Activated CD4-positive, alpha-beta T cell treated with anti-CD3 and anti-CD28 coated beads, Interleukin-2, amount 10 ng/mL, durations not matched to agents 24 days and 14 days (primary cell): ENCODE data around the gene PERM1. TPM values are rescaled to one million over a fixed set of nuclear protein-coding genes. Genes with fewer than 3 reads are reported as not detected.

Experiments used
- DNase-seq: peaks from one replicate; pipeline ENCODE4 v3.0.0; 2022
- H3K27ac Mint-ChIP-seq: one replicate; pipeline ENCODE4 v1.8.0; 2022; ENCODE audit warnings: mild to moderate bottlenecking, mixed read lengths
- H3K27me3 Mint-ChIP-seq: one replicate; pipeline ENCODE4 v1.8.0; 2022; ENCODE audit warnings: mixed read lengths
- H3K36me3 Mint-ChIP-seq: one replicate; pipeline ENCODE4 v1.8.0; 2022; ENCODE audit warnings: low read depth, mild to moderate bottlenecking, mixed read lengths
- H3K4me1 Mint-ChIP-seq: one replicate; pipeline ENCODE4 v1.8.0; 2021; ENCODE audit warnings: mixed read lengths
- H3K4me3 Mint-ChIP-seq: one replicate; pipeline ENCODE4 v1.8.0; 2022; ENCODE audit warnings: mild to moderate bottlenecking, moderate library complexity, mixed read lengths
- H3K9me3 Mint-ChIP-seq: one replicate; pipeline ENCODE4 v1.8.0; 2021; ENCODE audit warnings: mixed read lengths
- intact Hi-C: fragments of 100-400 bp; cut with micrococcal nuclease; formaldehyde crosslinking; loops from one replicate; pipeline ENCODE4 v1.15.1; 2023
- total RNA-seq: library from RNA; stranded (reverse); gene quantifications from 2 replicates; pipeline ENCODE4 v1.2.3, GENCODE V29; 2022

Gene PERM1
- total RNA-seq, 1 donor from 2014 or later, result not detected

DNA sequence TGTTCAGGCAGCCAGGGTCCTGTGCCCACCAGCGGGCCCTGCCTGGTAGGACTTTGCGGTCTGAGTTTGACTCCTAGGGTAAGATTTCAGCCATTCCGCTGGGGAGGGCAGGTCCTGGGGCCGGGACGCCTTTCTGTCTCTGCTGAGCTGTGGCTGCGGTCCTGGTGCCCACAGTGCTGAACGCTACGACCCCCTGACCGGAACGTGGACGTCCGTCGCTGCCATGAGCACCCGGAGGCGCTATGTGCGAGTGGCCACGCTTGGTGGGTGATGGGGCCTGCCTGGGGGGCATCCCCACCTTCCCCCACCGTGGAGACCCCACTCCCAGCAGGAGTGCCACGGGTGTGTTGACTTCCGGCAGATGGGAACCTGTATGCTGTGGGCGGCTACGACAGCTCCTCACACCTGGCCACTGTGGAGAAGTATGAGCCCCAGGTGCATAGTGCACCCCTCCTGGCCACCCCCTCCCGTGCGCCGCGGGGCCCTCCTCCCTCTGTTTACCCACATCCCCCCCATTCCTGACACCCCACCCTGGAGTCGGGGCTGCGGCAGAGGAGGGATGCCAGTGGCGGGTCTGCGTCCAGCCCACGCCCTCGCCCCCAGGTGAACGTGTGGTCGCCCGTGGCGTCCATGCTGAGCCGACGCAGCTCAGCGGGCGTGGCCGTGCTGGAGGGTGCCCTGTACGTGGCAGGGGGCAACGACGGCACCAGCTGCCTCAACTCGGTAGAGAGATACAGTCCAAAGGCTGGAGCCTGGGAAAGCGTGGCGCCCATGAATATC is 18.0 kb downstream of the PERM1 start:
- H3K36me3 Mint-ChIP-seq, result peaks cover 16% of the 10 kb centered on the region
- peak overlapping the region; percentile 7 for H3K4me3 Mint-ChIP-seq
- H3K27me3 Mint-ChIP-seq, result peaks cover 7% of the 10 kb centered on the region
- peaks cover 10% of the 10 kb centered on the region for H3K4me1 Mint-ChIP-seq
- intact Hi-C loops, result no loop called here
- DNase-seq, result no peak
- no peaks in the 10 kb centered on the region for H3K9me3 Mint-ChIP-seq
- no peak overlapping the region for H3K27ac Mint-ChIP-seq

DNA sequence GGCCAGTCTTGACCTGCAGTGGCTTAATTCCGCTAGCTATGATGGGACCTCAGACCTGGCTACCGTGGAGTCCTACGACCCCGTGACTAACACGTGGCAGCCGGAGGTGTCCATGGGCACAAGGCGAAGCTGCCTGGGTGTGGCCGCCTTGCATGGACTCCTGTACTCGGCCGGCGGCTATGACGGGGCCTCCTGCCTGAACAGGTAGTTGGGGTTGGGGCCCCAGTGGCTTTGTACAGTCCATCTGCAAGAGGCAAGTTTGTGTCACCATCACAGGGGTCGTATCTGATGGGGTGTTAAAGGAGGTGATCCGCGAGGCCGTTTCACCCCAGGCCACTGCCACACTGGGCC is 18.6 kb downstream of the PERM1 start:
- Mint-ChIP-seq H3K27me3 (peaks cover under 1% of the 10 kb centered on the region), H3K4me1 (peaks cover 10% of the 10 kb centered on the region), H3K4me3 (no peak overlapping the region), H3K9me3 (no peaks in the 10 kb centered on the region), H3K27ac (no peak overlapping the region), H3K36me3 (peaks cover 19% of the 10 kb centered on the region)
- no peak for DNase-seq
- intact Hi-C loops, result no loop called here

DNA sequence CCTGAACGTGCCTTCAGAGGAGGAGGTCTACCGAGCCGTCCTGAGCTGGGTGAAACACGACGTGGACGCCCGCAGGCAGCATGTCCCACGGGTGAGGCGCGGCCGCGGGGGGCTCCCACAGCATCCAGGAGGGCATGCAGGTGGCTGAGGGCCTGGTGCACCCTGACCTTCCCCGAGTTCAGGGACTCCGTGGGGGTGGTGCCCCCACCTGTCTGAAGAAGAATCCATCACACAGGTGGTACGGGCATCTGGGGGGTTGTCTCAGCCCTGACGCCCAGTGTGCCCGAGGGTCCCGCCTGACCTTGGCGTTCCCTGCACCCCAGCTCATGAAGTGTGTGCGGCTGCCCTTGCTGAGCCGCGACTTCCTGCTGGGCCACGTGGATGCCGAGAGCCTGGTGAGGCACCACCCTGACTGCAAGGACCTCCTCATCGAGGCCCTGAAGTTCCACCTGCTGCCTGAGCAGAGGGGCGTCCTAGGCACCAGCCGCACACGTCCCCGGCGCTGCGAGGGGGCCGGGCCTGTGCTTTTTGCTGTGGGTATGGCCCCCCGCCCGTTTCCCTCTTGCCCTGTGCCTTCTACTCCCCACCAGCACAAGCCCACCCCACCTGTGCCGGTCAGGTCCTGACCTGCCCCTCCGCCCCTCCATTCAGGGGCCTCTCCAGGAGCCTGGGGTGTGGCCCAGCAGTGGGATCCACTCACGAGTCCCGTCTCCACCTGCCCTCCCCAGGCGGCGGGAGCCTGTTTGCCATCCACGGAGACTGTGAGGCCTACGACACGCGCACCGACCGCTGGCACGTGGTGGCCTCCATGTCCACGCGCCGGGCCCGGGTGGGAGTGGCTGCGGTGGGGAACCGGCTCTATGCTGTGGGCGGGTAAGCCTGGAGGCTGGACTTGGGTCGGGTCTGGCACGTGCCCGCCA is 19.3 kb downstream of the PERM1 start:
- H3K36me3 Mint-ChIP-seq, result peaks cover 21% of the 10 kb centered on the region
- no peaks in the 10 kb centered on the region for H3K27me3 Mint-ChIP-seq
- intact Hi-C loops, result no loop called here
- H3K4me3 Mint-ChIP-seq, result peak overlapping the region; percentile 69
- DNase-seq, result no peak
- H3K9me3 Mint-ChIP-seq, result no peaks in the 10 kb centered on the region
- H3K4me1 Mint-ChIP-seq, result peaks cover 13% of the 10 kb centered on the region
- no peak overlapping the region for H3K27ac Mint-ChIP-seq

DNA sequence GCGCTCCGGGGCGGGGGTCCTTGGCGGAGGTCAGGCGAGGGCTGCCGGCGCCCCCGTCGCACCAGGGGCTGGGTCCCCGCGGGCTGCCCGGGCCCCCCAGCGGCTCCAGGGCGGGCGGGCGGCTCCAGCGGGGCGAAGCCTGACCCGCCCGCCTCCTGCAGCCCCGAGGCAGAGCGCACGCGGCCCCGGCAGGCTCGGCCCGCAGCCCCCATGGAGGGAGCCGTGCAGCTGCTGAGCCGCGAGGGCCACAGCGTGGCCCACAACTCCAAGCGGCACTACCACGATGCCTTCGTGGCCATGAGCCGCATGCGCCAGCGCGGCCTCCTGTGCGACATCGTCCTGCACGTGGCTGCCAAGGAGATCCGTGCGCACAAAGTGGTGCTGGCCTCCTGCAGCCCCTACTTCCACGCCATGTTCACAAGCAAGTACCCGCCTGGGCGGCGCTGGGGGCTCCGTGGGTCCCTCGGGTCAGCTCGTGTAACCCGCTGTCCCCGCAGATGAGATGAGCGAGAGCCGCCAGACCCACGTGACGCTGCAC is 20.7 kb downstream of the PERM1 start:
- H3K4me3 Mint-ChIP-seq, result peak overlapping the region; percentile 69
- peaks cover 27% of the 10 kb centered on the region for H3K36me3 Mint-ChIP-seq
- DNase-seq, result peak; percentile 65
- H3K27ac Mint-ChIP-seq, result no peak overlapping the region
- intact Hi-C loops, result no loop called here
- peaks cover 17% of the 10 kb centered on the region for H3K4me1 Mint-ChIP-seq
- H3K27me3 Mint-ChIP-seq, result no peaks in the 10 kb centered on the region
- no peaks in the 10 kb centered on the region for H3K9me3 Mint-ChIP-seq

DNA sequence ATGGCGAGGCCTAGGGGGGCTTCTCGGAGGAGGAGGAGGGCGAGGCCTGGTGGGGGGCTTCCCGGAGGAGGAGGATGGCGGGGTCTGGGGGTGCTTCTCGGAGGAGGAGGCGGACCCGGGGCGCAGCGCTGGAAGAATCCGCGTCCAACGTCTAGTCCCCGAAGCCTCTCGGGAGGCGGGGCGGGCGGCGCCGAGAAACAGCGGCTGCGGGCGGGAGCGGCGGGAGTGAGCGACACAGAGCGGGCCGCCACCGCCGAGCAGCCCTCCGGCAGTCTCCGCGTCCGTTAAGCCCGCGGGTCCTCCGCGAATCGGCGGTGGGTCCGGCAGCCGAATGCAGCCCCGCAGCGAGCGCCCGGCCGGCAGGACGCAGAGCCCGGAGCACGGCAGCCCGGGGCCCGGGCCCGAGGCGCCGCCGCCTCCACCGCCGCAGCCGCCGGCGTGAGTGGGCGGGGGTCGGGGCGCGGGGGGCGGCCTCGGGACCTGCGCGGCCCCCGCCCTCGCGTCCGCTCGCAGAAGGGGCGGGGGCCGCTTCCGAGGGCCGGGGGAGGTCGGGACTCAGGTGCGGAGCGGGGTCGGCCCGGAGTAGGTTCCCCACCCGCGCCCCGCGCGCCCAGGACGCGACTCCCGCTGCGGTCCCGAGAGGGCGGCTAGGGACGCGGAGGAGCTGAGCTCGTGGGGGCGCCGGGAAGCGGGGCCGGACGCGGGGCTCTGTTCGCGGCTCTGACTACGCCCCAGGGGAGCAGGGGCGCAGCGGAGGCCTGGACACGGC is 21.3 kb downstream of the PERM1 start, which contains the start of gene KLHL17:
Gene KLHL17 (plus strand): TSS at position 222 of the 769 bp plus-strand sequence. CDS start 110 bp downstream, at position 332.
- DNase-seq, result peak; percentile 95
- intact Hi-C loops, result no loop called here
- peaks cover 31% of the 10 kb centered on the region for H3K36me3 Mint-ChIP-seq
- H3K9me3 Mint-ChIP-seq, result no peaks in the 10 kb centered on the region
- H3K27me3 Mint-ChIP-seq, result no peaks in the 10 kb centered on the region
- H3K4me1 Mint-ChIP-seq, result peaks cover 15% of the 10 kb centered on the region
- peak within 1 kb of the TSS; percentile 99 for H3K4me3 Mint-ChIP-seq
- peak within 1 kb of the TSS; percentile 65 for H3K27ac Mint-ChIP-seq

DNA sequence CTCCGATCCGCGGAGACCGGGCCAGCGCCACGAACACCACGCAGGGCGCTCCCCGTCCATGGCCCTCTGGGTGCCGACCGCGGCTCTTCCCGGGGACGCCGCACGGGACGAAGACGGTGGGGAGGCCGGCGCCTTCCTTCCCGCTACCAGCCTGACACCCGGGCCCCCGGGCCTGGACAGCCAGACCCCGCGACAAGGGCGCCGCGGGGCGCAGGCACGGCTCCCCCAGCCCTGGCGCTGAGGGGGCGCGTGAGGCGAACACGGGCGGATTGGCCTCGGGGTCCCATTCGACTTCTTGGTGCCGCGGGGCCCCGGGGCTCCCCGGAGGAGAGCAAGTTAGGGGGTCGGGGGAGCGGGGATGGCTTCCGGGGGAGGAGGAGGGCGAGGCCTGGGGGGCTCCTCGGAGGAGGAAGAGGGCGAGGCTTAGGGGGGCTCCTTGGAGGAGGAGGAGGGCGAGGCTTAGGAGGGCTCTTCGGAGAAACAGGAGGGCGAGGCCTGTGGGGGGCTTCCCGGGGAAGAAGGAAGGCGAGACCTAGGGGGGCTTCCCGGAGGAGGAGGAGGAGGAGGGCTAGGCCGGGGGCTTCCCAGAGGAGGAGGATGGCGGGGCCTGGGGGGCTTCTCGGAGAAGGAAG is 22.0 kb downstream of the PERM1 start:
- Mint-ChIP-seq H3K27me3 (no peaks in the 10 kb centered on the region), H3K27ac (peak overlapping the region; percentile 65), H3K4me3 (peak overlapping the region; percentile 99), H3K4me1 (peaks cover 19% of the 10 kb centered on the region), H3K9me3 (no peaks in the 10 kb centered on the region), H3K36me3 (peaks cover 35% of the 10 kb centered on the region)
- no peak for DNase-seq
- intact Hi-C loops, result loop anchor here (1.0 kb wide), 1 partner anchor 7 kb away; no protein-coding TSS in a partner anchor

DNA sequence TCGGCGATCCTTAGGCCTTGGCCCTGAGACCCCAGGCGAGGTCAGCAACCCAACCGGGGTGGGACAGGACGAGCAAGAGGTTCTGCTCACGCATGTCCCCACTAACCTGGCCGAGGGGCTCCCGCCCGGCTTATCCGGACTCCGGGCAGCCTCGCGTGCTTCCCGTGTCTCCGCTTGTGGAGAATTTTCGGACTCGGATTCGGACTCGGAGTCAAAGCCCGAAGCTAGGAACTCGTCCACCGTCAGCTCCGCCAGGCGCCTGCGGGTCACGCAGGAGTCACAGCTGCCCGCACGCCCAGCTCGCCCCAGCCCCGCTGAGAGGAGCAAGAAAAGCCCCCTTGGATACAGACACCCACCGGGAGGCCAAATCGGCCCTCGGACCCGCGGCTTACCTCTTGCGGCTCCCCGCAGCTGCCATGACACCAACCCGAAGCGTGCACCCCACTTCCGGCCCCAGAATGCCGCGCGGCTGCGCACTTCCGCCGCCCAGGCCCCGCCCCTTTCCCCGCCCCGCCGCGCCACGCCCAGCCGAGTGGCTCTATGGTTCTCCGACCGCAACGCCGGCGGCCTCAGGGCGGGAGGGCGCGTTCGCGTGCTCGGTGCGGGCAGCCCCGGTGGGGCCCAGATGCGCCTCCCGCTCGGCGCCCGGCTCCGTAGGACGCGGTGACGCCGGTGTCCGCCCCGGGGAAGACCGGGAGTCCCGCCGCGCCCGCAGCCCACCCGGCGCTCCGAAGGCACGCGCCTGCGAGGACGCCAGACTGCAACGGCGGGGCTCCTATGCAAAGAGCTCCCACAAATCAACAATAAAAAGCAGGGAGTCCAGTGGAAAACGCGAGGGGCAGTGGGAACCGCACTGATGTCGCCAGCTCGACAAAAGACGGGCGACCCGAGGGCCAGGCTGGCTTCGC is 22.8 kb downstream of the PERM1 start, which contains the start of gene NOC2L:
Gene NOC2L (minus strand): TSS at position 434 of the 908 bp plus-strand sequence. CDS start 16 bp downstream, at position 418.
- H3K27me3 Mint-ChIP-seq, result no peaks in the 10 kb centered on the region
- H3K27ac Mint-ChIP-seq, result peak within 1 kb of the TSS; percentile 83
- intact Hi-C loops, result loop anchor here (1.0 kb wide), 1 partner anchor 8 kb away; no protein-coding TSS in a partner anchor
- peak; percentile 97 for DNase-seq
- H3K4me3 Mint-ChIP-seq, result peak within 1 kb of the TSS; percentile 99
- H3K4me1 Mint-ChIP-seq, result peaks cover 19% of the 10 kb centered on the region
- H3K9me3 Mint-ChIP-seq, result no peaks in the 10 kb centered on the region
- peaks cover 41% of the 10 kb centered on the region for H3K36me3 Mint-ChIP-seq

DNA sequence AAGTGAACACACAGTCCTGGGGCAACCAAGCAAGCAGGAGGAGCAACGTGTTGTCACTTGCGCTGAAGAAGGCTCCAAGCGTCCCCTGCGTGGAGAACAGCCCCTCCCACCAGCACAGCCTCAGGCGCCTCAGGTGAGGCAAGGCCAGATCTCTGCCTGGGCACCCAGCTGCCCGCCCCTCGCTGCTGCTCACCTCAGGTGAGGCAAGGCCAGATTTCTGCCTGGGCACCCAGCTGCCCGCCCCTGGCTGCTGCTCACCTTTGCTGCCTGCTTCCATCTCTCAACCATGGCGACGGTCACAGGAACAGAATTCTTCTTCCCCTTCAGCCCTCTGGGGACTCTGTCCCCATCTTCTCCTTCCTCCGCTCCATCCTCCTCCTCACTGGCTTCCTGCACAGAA is 25.3 kb downstream of the PERM1 start:
- no peak for DNase-seq
- peaks cover 42% of the 10 kb centered on the region for H3K36me3 Mint-ChIP-seq
- H3K4me3 Mint-ChIP-seq, result no peak overlapping the region
- H3K27me3 Mint-ChIP-seq, result no peaks in the 10 kb centered on the region
- H3K27ac Mint-ChIP-seq, result no peak overlapping the region
- intact Hi-C loops, result no loop called here
- peaks cover 16% of the 10 kb centered on the region for H3K4me1 Mint-ChIP-seq
- H3K9me3 Mint-ChIP-seq, result no peaks in the 10 kb centered on the region

DNA sequence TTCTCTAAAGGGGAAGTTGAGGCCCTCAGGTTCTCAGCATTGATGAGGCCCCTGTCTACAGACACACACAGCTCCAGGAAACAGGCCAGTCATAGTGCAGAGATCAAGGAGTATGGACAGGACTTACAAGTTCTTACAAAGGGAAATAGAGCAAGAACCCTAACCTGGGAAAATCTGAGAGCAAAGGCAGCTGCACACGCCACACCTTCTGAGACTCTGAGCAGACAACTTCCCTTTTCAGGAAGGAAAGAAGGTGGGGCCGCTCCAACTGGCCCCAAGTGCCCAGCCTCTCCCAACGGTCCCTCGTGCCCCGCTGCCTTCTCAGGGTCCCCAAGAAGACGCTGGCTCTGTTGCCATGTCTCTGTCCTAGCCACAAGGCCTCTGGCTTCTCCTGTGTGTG is 26.4 kb downstream of the PERM1 start:
- intact Hi-C loops, result no loop called here

DNA sequence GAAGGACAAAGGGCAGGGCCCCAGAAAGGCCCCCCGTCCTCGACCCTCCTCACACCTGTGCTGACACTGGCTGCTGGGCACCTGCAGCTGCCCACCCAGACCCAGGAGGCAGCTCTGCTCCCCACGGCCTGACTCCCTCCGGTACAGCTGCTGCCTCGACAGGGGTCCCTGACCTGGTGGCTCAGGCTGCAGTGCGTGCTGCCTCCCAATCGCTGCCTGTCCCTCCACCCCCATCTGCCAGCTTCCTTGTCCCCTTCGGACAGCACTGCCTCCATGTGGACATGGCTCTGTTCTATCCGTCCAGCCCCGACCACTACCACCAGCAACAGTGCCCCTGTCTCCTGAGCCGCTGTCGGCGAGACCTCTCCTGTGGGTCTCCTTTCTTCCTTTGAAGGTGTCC is 27.0 kb downstream of the PERM1 start:
- Mint-ChIP-seq H3K27ac (no peak overlapping the region), H3K9me3 (no peaks in the 10 kb centered on the region), H3K36me3 (peaks cover 56% of the 10 kb centered on the region), H3K27me3 (no peaks in the 10 kb centered on the region), H3K4me3 (no peak overlapping the region), H3K4me1 (peaks cover 20% of the 10 kb centered on the region)
- intact Hi-C loops, result no loop called here
- DNase-seq, result no peak

More for the DNA sequence above, 26.4 kb downstream of the PERM1 start:
- no peak for DNase-seq
- Mint-ChIP-seq H3K9me3 (no peaks in the 10 kb centered on the region), H3K4me3 (no peak overlapping the region), H3K36me3 (peaks cover 50% of the 10 kb centered on the region), H3K27me3 (no peaks in the 10 kb centered on the region), H3K4me1 (peaks cover 19% of the 10 kb centered on the region), H3K27ac (no peak overlapping the region)

DNA sequence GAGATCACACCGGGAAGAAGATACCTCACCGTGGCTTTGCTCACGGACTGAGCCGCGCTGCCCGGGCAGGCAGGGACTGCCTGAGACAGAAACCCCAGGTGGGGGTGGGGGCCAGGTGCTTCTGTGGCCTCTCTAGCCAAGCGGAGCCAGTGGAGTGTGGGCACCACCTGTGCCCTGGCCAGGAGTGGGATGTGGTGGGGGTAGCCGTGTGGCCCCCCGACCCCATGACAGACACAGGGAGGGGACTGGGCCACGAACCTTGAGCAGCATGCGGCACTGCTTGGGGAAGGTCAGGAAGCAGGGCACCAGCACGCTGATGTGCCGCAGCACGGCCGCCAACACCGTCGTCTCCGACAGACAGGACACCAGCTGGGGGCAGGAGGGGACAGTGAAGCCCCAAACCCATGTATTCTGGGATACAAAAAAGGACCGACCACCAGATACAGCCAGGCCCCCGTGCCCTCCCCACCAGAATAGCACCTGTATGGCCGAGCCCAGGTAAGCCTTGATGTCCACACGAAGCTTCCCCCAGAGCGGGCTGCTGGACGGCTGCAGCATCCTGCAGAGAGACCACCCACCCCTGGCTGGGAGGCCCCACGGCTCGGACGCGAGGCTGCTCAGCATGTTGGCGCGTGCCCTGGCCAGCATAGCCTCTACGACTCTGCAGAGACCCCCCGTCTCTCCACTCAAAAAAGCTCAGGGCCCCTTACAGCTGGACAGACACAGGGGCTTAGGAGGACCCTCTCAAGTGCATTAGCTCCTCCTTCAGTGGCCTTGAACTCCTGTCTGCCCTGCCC is 28.2 kb downstream of the PERM1 start:
- Mint-ChIP-seq H3K27me3 (no peaks in the 10 kb centered on the region), H3K36me3 (peaks cover 64% of the 10 kb centered on the region), H3K27ac (no peak overlapping the region), H3K4me1 (peaks cover 17% of the 10 kb centered on the region), H3K9me3 (no peaks in the 10 kb centered on the region), H3K4me3 (no peak overlapping the region)
- DNase-seq, result no peak
- intact Hi-C loops, result no loop called here
